GM12874 (cell line): ENCODE data around the gene IGSF21.

Experiments
- TF ChIP-seq, protein P1 (sequence below): IDR thresholded peaks from 2 replicates; pipeline ENCODE4 v1.5.1; 2011; ENCODE audit warnings: low read depth, mild to moderate bottlenecking, control low read depth, low read length, moderate library complexity; ENCODE audit not compliant: insufficient read depth

The IGSF21 gene

DNA sequence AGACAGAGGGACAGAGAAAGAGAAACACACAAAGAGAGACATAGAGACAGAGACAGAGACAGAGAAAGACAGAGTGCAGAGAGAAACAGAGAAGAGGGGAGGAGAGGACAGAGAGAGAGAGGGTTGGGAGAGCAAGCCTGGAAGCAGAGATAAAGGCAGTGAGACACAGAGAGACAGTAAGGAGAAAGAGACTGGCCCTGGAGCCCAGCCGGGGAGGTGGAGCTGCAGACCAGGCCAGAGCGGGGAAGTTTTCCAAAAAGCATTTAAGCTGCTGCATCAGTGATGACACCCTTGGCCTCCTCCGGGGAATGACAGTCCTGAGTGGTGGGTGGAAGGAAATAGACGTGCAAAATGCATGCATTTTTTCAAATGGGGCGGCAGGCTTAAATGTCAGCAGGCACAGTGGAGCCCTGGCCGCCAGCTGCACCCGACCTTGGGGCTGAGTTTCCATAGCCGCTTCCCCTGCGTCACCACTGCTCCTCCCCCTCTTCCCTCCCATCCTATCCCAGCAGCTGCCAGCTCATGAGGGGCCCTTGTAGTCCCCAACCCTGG, 277.7 kb downstream of the IGSF21 start:
- TF ChIP-seq, protein P1, sequence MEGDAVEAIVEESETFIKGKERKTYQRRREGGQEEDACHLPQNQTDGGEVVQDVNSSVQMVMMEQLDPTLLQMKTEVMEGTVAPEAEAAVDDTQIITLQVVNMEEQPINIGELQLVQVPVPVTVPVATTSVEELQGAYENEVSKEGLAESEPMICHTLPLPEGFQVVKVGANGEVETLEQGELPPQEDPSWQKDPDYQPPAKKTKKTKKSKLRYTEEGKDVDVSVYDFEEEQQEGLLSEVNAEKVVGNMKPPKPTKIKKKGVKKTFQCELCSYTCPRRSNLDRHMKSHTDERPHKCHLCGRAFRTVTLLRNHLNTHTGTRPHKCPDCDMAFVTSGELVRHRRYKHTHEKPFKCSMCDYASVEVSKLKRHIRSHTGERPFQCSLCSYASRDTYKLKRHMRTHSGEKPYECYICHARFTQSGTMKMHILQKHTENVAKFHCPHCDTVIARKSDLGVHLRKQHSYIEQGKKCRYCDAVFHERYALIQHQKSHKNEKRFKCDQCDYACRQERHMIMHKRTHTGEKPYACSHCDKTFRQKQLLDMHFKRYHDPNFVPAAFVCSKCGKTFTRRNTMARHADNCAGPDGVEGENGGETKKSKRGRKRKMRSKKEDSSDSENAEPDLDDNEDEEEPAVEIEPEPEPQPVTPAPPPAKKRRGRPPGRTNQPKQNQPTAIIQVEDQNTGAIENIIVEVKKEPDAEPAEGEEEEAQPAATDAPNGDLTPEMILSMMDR, result no peak

DNA sequence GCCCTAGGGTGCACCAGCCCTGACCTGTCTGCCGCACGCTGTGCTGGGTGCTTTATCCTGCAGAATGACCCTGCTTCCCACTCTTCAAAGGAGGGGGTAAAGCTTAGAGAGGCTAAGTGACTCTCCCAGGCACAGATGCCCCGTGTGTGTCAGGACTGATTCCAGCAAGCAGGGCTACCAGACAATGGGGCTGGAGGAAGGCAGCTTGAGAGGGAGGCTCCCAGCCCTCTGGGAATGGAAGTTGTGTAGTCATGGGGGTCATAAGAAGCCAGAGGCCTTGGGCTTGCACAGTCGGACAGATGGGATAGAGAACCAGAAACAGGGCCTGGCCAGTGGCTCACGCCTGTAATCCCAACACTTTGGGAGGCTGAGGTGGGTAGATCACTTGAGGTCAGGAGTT, 279.0 kb downstream of the IGSF21 start:
- TF ChIP-seq, protein P1, result no peak

DNA sequence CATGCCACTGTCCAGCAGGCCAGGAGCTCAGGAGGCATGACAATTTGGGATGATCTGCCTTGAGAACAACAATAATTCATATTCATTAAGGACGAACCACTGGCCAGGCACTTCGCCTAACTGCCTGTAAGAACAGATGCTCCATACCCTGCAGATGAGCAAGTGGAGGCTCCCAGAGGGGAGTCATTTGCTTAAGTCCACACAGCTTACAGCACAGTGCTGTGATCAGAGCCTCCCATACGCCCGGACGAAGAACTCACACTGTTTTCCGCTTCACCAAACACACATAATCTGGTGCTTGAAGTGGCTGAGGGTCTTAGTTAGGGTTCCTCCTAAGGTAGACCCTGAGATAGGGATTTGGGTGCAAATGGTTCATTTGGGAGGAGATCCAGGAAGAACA, 279.7 kb downstream of the IGSF21 start:
- TF ChIP-seq, protein P1, result no peak

DNA sequence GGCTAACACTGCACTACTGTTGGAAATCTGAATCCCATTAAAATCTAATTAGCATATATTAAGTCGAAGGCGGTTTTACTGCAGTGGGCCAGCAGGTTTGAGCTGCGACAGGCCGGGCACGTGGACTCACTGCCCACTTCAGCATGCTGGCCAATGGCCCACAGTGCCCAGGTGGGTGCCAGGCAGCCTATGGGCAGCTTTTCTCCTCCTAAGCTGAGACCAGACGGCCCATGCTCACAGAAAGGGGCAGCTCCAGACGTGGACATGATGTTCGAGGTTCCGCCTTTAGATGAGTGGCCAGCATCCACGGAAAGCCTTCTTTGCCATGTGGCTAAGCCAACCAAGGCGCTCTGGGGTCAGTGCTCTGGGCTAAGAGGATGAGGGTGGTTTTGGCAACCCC, 283.4 kb downstream of the IGSF21 start:
- TF ChIP-seq, protein P1, result no peak

DNA sequence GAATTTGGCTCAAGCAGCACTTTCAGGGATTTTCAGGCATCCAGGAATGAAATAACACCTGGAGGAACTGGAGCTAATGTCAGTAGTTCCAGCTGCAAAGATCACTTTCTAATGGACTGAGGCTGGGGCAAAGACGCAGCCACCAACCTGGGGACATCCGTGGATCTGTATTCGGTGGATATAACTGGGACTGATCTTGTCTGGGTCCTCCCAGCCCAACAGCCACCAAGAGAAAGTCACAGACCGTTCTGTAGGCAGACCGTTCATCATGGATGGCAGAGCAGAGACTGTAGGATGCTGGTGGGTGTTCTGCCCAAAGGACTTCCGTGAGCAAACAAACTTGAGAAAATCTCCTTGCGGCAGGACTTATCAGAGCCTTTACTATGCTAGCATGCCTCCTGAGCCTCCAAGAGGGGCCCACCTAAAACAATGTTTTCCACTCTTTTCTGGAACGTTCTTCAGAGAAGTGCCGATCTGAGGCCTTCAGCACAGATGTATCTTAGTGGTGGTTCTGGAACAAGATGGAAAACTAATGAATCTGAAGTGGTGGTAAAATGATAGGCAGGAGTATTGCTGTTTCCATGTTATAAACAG, 287.1 kb downstream of the IGSF21 start:
- TF ChIP-seq, protein P1, result no peak

DNA sequence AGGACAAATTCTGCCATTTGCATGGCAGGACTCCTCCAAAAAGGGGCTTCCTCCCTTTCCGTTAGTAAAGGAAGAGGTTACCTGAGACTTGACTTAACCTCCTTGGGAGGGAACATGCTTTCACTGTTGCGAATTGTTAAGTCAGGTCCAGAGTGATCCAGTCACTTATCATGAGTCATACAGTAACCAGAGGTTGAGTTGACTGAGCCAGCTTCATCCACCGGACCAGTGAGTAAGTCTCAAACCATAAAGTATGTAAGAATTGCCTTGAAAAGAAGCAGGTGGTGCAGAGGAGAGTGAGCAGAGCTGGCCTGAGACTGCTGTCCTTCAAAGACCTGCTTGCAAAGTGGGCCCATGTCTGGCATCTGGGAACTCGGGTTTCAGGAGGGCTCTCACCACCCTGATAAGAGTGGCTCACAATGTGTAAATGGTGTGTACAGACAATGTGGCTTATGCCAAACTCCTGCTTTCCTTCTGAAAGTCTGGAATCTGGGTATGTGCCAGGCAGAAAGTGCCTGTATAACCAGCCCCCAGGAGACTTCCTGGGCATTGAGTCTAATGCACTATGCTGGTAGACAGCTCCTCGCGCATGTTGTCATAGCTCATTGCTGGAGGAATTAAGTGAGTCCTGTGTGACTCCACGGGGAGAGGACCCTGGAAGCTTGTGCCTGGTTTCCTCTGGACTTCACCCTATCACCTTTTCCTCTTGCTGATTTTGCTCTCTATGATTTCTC, 288.8 kb downstream of the IGSF21 start:
- TF ChIP-seq, protein P1, result no peak

DNA sequence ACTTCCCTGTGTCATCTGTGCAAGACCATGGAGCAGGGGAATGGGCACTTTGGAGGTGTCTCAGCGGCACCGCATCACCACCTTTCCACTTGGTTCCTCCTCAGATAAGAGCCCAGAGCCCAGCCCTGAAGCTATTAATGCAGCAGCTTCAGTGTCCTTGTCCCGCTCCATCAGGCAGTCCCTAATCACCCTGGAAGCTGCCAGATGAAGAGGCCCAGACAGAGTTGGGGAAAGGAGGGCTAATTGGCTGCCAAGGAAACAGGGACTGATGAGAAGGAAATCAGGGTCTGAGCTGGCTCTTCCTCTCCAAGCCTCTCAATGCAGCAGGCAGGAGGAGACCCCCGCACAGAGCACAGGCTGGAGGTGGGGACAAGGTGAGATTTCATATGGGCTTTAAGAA, 290.0 kb downstream of the IGSF21 start:
- TF ChIP-seq, protein P1, result no peak
